GM10266 (cell line): ENCODE results near the gene INPP5K.
"Not testable (repeated sequence)": the region's sequence is repeated elsewhere in the genome, so short reads cannot be mapped to it uniquely, and the experiment has no call there.

Experiments
- DNase-seq: peaks from one replicate; pipeline ENCODE4 v3.0.0; 2012; ENCODE audit errors: extremely low spot score
- CTCF ChIP-seq: IDR thresholded peaks from 2 replicates; pipeline ENCODE4 v1.5.1; 2012; ENCODE audit warnings: mild to moderate bottlenecking, low read depth; ENCODE audit not compliant: control insufficient read depth, insufficient read depth; ENCODE audit errors: missing control alignments

The INPP5K gene

DNA sequence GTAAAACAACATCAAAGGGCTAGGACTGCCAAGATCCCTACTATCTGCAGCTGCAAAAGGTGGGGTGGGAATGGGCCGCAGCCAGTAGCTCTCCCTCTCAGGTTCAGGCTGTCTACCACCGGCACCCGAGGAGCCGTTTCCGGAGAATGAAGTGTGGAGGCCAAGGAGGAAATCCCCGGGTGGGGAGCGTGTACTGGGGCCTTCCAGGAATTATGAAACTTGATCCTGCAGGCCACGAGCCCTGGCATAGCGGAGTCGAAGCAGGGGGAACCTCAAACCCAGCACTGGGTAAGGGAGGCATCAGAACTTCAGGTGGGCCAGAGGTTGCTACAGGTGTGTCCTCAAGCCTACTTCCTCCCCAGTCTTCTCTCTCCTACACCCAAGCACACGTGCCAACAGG lies 5.1 kb downstream of the INPP5K start:
- DNase-seq, result no peak
- no peak for TF ChIP-seq CTCF

- DNase-seq, result no peak
- no peak for TF ChIP-seq CTCF
Measured at GRCh38 chr17:1509290-1509881, 7.0 kb downstream of the INPP5K start.

DNA sequence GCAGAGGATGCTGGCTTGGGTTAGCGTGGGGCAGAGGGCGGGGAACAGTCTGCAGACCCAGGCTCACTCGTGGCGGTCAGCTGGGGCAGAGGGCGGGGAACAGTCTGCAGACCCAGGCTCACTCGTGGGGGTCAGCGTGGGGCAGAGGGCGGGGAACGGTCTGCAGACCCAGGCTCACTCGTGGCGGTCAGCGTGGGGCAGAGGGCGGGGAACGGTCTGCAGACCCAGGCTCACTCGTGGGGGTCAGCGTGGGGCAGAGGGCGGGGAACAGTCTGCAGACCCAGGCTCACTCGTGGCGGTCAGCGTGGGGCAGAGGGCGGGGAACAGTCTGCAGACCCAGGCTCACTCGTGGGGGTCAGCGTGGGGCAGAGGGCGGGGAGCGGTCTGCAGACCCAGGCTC lies 7.7 kb downstream of the INPP5K start:
- not testable (repeated sequence) for DNase-seq

DNA sequence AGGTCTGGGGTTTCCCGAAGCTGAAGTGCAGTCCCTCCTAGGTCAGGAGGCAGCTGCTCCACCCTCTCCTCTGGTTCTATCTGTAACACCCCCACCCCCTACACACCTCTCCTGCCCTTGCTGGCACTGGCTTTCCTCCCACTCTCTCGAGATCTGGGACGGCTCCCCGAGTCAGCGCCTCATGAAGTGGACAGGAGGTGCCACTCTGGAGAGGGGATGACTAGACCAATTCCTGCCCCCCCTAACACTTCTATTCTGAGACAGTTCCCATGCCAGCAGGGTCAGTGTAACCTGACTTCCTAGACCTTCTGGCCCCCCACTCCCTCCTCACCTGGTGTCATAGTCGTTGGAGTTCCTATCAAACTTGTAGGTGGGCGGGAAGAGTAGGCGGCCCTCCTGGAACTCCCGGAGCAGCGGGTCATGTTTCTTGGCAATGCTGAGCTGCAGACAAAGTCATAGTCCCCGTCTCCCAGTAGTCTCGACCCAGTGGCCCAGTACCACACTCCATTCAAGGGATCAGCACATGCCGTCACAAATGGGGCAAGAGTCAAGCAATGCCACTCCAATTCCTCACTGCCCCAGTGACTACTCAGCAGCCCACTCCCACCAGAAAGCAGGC lies 9.7 kb downstream of the INPP5K start:
- no peak for TF ChIP-seq CTCF
- no peak for DNase-seq

- TF ChIP-seq CTCF, result no peak
- DNase-seq, result no peak
Measured at GRCh38 chr17:1505586-1505985, 10.8 kb downstream of the INPP5K start.

DNA sequence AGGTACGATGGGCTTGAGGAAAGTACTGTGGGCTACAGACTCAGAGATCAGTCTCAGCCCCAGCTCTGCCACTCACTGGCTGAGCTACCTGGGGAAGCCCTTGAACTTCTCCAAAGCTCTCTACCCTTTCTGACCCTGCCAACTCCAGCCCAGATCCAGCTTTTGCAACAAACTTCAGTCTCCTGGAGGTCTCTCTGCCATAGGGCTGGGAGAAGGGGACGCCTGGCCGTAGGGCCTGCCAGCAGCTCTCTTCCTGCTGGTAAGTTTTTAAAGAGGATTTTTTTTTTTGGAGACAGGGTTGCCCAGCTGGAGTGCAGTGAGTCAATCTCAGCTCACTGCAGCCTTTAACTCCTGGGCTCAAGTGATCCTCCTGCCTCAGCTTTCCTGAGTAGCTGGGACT lies 11.5 kb downstream of the INPP5K start:
- no peak for TF ChIP-seq CTCF
- no peak for DNase-seq

DNA sequence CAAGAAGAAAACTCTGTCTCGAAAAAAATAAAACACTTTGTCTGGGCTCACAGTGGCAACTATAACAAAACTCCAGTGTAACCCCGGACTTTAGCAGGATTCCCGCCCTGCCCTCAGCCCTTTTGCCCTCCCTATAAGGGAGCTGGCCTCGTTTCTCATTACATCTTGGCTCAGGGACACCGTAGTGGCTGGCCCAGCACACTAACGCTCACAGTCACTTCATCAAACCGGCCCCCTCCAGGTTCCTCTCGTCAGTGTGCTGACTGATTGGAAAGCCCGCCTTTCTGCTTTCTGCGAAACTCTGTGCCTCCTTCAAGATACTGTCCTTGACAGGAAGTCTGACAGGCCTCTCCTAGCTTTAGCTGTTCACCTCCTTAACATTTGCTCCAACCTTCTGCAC lies 12.7 kb downstream of the INPP5K start:
- DNase-seq, result no peak
- TF ChIP-seq CTCF, result no peak

- no peak for DNase-seq
- TF ChIP-seq CTCF, result no peak
Measured at GRCh38 chr17:1498869-1499268, 17.5 kb downstream of the INPP5K start.
